ENCODE results near the gene COL1A2.

The COL1A2 gene

DNA sequence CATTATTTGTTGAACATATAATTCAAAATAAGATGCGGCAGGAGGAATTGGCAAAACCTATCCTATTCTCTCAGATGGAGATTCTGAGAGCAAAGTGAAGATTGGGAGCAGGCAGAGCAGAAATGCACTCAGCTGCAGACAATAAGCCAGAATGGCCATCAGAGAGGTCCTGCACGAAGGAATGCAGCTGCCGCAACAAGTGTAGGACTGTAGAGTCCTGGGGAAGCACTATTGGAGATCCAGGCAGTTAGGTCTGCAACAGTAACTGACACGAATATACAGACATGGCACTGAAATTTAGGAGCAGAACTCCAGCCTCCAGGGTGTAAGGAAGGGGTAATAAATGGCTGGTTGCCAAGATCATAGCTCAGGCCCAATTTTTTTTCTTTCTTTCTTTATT, 10.4 kb upstream of the COL1A2 start:
- H4K8ac ChIP-seq (ENCODE audit: low read depth, low read length), result no peak overlapping the region
- H3K27ac ChIP-seq (replicated peaks; ENCODE audit: low read length), result no peak overlapping the region
- H2AK5ac ChIP-seq (ENCODE audit: low read depth, low read length), result no peak overlapping the region
- H2BK15ac ChIP-seq (ENCODE audit: low read length), result no peak overlapping the region
- H3K18ac ChIP-seq (ENCODE audit: low read length), result no peak overlapping the region
- peaks cover 2 to 3% of the 10 kb centered on the region in 2 donors for H3K4me1 ChIP-seq (ENCODE audit: control insufficient read depth in 2 of 2, insufficient read depth in 1 of 2, low read depth in 1 of 2, low read length in 2 of 2)
- no peak overlapping the region for H3K23ac ChIP-seq (ENCODE audit: low read depth, low read length, poor library complexity)
- no peak overlapping the region for H3K14ac ChIP-seq (ENCODE audit: low read length)
- no peak overlapping the region for H4K91ac ChIP-seq (ENCODE audit: low read depth, low read length, poor library complexity)
- peak overlapping the region; percentile 59 for H2AFZ ChIP-seq (ENCODE audit: low read length)
- no CpG with 5 or more reads among the region's 4 CpGs for WGBS, 2 donors (ENCODE audit: extremely low coverage in 2 of 2, insufficient read length in 2 of 2, insufficient replicate concordance in 1 of 2)
- H3K9ac ChIP-seq (ENCODE audit: low read depth, low read length, poor library complexity), result no peak overlapping the region
- no peak overlapping the region for H2BK5ac ChIP-seq (ENCODE audit: low read length)
- no peak overlapping the region for H3K4me2 ChIP-seq (ENCODE audit: insufficient read depth, low read length, poor library complexity, severe bottlenecking)
- no peak for DNase-seq (ENCODE audit: low spot score)
- H3K79me1 ChIP-seq (ENCODE audit: low read depth, low read length), result no peaks in the 10 kb centered on the region
- H3K36me3 ChIP-seq (replicated peaks in 1 of 2; ENCODE audit: control insufficient read depth in 2 of 2, insufficient read depth in 2 of 2, low read length in 2 of 2), result no peaks in the 10 kb centered on the region
- no peaks in the 10 kb centered on the region for H3K9me3 ChIP-seq (replicated peaks in 1 of 2; ENCODE audit: control insufficient read depth in 2 of 2, insufficient read depth in 1 of 2, low read depth in 1 of 2, low read length in 2 of 2)
- no peak overlapping the region for H3K4ac ChIP-seq (ENCODE audit: low read length)
- no peak overlapping the region for H2BK120ac ChIP-seq (ENCODE audit: low read depth, low read length)
- H3K27me3 ChIP-seq (ENCODE audit: control insufficient read depth in 3 of 3, insufficient read depth in 3 of 3, low read depth in 1 of 3, low read length in 3 of 3), result no peaks in the 10 kb centered on the region
- H2BK12ac ChIP-seq (ENCODE audit: low read length), result peak overlapping the region; percentile 66
- H3K4me3 ChIP-seq (ENCODE audit: low read length in 2 of 2), result no peak overlapping the region

GRCh38 chr7:94386416-94386815, 8.3 kb upstream of the COL1A2 start:
- Histone ChIP-seq H3K4me2 (ENCODE audit: insufficient read depth, low read length, poor library complexity, severe bottlenecking) (no peak overlapping the region), H3K14ac (ENCODE audit: low read length) (no peak overlapping the region), H3K4me3 (ENCODE audit: low read length in 2 of 2) (no peak overlapping the region), H3K9ac (ENCODE audit: low read depth, low read length, poor library complexity) (no peak overlapping the region), H3K4me1 (ENCODE audit: control insufficient read depth in 2 of 2, insufficient read depth in 1 of 2, low read depth in 1 of 2, low read length in 2 of 2) (peaks cover 2 to 3% of the 10 kb centered on the region in 2 donors), H2BK15ac (ENCODE audit: low read length) (no peak overlapping the region), H3K4ac (ENCODE audit: low read length) (no peak overlapping the region), H4K91ac (ENCODE audit: low read depth, low read length, poor library complexity) (no peak overlapping the region), H2BK12ac (ENCODE audit: low read length) (no peak overlapping the region), H3K27me3 (ENCODE audit: control insufficient read depth in 3 of 3, insufficient read depth in 3 of 3, low read depth in 1 of 3, low read length in 3 of 3) (no peaks in the 10 kb centered on the region), H2AK5ac (ENCODE audit: low read depth, low read length) (no peak overlapping the region), H2BK120ac (ENCODE audit: low read depth, low read length) (no peak overlapping the region), H2AFZ (ENCODE audit: low read length) (no peak overlapping the region), H2BK5ac (ENCODE audit: low read length) (no peak overlapping the region), H4K8ac (ENCODE audit: low read depth, low read length) (no peak overlapping the region), H3K27ac (replicated peaks; ENCODE audit: low read length) (no peak overlapping the region), H3K18ac (ENCODE audit: low read length) (no peak overlapping the region), H3K79me1 (ENCODE audit: low read depth, low read length) (no peaks in the 10 kb centered on the region), H3K36me3 (replicated peaks in 1 of 2; ENCODE audit: control insufficient read depth in 2 of 2, insufficient read depth in 2 of 2, low read length in 2 of 2) (no peaks in the 10 kb centered on the region), H3K9me3 (replicated peaks in 1 of 2; ENCODE audit: control insufficient read depth in 2 of 2, insufficient read depth in 1 of 2, low read depth in 1 of 2, low read length in 2 of 2) (no peaks in the 10 kb centered on the region), H3K23ac (ENCODE audit: low read depth, low read length, poor library complexity) (no peak overlapping the region)
- no peak for DNase-seq (ENCODE audit: low spot score)
- WGBS, 2 donors (ENCODE audit: extremely low coverage in 2 of 2, insufficient read length in 2 of 2, insufficient replicate concordance in 1 of 2), result no CpG with 5 or more reads among the region's 2 CpGs

- no peaks in the 10 kb centered on the region for H3K27me3 ChIP-seq (ENCODE audit: control insufficient read depth in 3 of 3, insufficient read depth in 3 of 3, low read depth in 1 of 3, low read length in 3 of 3)
- no peak overlapping the region for H2BK5ac ChIP-seq (ENCODE audit: low read length)
- no peak overlapping the region for H3K18ac ChIP-seq (ENCODE audit: low read length)
- H3K27ac ChIP-seq (replicated peaks; ENCODE audit: low read length), result no peak overlapping the region
- H2AFZ ChIP-seq (ENCODE audit: low read length), result no peak overlapping the region
- no peaks in the 10 kb centered on the region for H3K9me3 ChIP-seq (replicated peaks in 1 of 2; ENCODE audit: control insufficient read depth in 2 of 2, insufficient read depth in 1 of 2, low read depth in 1 of 2, low read length in 2 of 2)
- no peak overlapping the region for H3K23ac ChIP-seq (ENCODE audit: low read depth, low read length, poor library complexity)
- no peak overlapping the region for H4K8ac ChIP-seq (ENCODE audit: low read depth, low read length)
- H2BK12ac ChIP-seq (ENCODE audit: low read length), result no peak overlapping the region
- WGBS, 2 donors (ENCODE audit: extremely low coverage in 2 of 2, insufficient read length in 2 of 2, insufficient replicate concordance in 1 of 2), result no CpG with 5 or more reads among the region's 1 CpG
- no peak overlapping the region for H3K9ac ChIP-seq (ENCODE audit: low read depth, low read length, poor library complexity)
- H2BK15ac ChIP-seq (ENCODE audit: low read length), result no peak overlapping the region
- no peak overlapping the region for H2AK5ac ChIP-seq (ENCODE audit: low read depth, low read length)
- no peak overlapping the region for H3K4me3 ChIP-seq (ENCODE audit: low read length in 2 of 2)
- H3K36me3 ChIP-seq (replicated peaks in 1 of 2; ENCODE audit: control insufficient read depth in 2 of 2, insufficient read depth in 2 of 2, low read length in 2 of 2), result no peaks in the 10 kb centered on the region
- no peak for DNase-seq (ENCODE audit: low spot score)
- no peak overlapping the region for H3K14ac ChIP-seq (ENCODE audit: low read length)
- no peak overlapping the region for H4K91ac ChIP-seq (ENCODE audit: low read depth, low read length, poor library complexity)
- H3K4me1 ChIP-seq (ENCODE audit: control insufficient read depth in 2 of 2, insufficient read depth in 1 of 2, low read depth in 1 of 2, low read length in 2 of 2), result peaks cover 12 to 15% of the 10 kb centered on the region in 2 donors
- H2BK120ac ChIP-seq (ENCODE audit: low read depth, low read length), result no peak overlapping the region
- H3K79me1 ChIP-seq (ENCODE audit: low read depth, low read length), result no peaks in the 10 kb centered on the region
- H3K4me2 ChIP-seq (ENCODE audit: insufficient read depth, low read length, poor library complexity, severe bottlenecking), result no peak overlapping the region
- H3K4ac ChIP-seq (ENCODE audit: low read length), result no peak overlapping the region
Observed at GRCh38 chr7:94388540-94388939, 6.2 kb upstream of the COL1A2 start.

GRCh38 chr7:94389381-94389780, 5.3 kb upstream of the COL1A2 start:
- no peak for DNase-seq (ENCODE audit: low spot score)
- no peak overlapping the region for H2BK5ac ChIP-seq (ENCODE audit: low read length)
- no peak overlapping the region for H3K14ac ChIP-seq (ENCODE audit: low read length)
- no peaks in the 10 kb centered on the region for H3K9me3 ChIP-seq (replicated peaks in 1 of 2; ENCODE audit: control insufficient read depth in 2 of 2, insufficient read depth in 1 of 2, low read depth in 1 of 2, low read length in 2 of 2)
- no peak overlapping the region for H2BK12ac ChIP-seq (ENCODE audit: low read length)
- H3K27me3 ChIP-seq (ENCODE audit: control insufficient read depth in 3 of 3, insufficient read depth in 3 of 3, low read depth in 1 of 3, low read length in 3 of 3), result no peaks in the 10 kb centered on the region
- no peak overlapping the region for H3K23ac ChIP-seq (ENCODE audit: low read depth, low read length, poor library complexity)
- H2BK120ac ChIP-seq (ENCODE audit: low read depth, low read length), result no peak overlapping the region
- no peak overlapping the region for H4K91ac ChIP-seq (ENCODE audit: low read depth, low read length, poor library complexity)
- H3K4me1 ChIP-seq (ENCODE audit: control insufficient read depth in 2 of 2, insufficient read depth in 1 of 2, low read depth in 1 of 2, low read length in 2 of 2), result peaks cover 15% of the 10 kb centered on the region in 2 donors
- H3K27ac ChIP-seq (replicated peaks; ENCODE audit: low read length), result no peak overlapping the region
- H3K9ac ChIP-seq (ENCODE audit: low read depth, low read length, poor library complexity), result no peak overlapping the region
- H2BK15ac ChIP-seq (ENCODE audit: low read length), result no peak overlapping the region
- no peaks in the 10 kb centered on the region for H3K79me1 ChIP-seq (ENCODE audit: low read depth, low read length)
- no peak overlapping the region for H3K4me3 ChIP-seq (ENCODE audit: low read length in 2 of 2)
- H3K18ac ChIP-seq (ENCODE audit: low read length), result no peak overlapping the region
- no peaks in the 10 kb centered on the region for H3K36me3 ChIP-seq (replicated peaks in 1 of 2; ENCODE audit: control insufficient read depth in 2 of 2, insufficient read depth in 2 of 2, low read length in 2 of 2)
- no peak overlapping the region for H3K4ac ChIP-seq (ENCODE audit: low read length)
- H2AK5ac ChIP-seq (ENCODE audit: low read depth, low read length), result no peak overlapping the region
- no CpG with 5 or more reads among the region's 1 CpG for WGBS, 2 donors (ENCODE audit: extremely low coverage in 2 of 2, insufficient read length in 2 of 2, insufficient replicate concordance in 1 of 2)
- no peak overlapping the region for H4K8ac ChIP-seq (ENCODE audit: low read depth, low read length)
- H2AFZ ChIP-seq (ENCODE audit: low read length), result no peak overlapping the region
- H3K4me2 ChIP-seq (ENCODE audit: insufficient read depth, low read length, poor library complexity, severe bottlenecking), result no peak overlapping the region

Data from neuronal stem cell (in vitro differentiated cells).